Measurements from ENCODE around the gene TMEM106C.

Gene TMEM106C

DNA sequence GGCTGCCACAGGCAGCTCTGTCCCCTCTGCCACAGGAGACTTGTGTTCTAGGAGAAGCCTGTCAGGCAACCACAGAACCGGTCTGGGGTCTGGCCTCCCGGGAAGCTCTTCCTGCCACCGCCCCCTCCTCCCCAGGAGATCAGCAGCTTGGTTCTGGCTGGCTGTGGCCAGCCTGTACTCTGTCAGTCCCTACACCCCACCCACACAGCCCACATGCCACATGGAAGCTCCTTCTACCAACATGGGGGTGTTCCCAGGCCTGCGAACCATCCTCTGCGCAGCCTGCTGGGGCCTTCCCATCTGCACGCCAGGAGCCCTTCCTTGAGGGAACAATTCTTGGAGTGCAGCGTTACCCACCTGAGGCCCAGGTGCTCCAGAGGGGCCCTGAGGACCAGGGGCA, 16.8 kb downstream of the TMEM106C start:
- Histone ChIP-seq H3K27me3 (ENCODE audit: control insufficient read depth, insufficient read depth, low read length) (peaks cover 11% of the 10 kb centered on the region; the same call in 1 of the 2 replicates), H3K36me3 (ENCODE audit: control insufficient read depth, insufficient read depth, low read length) (no peaks in the 10 kb centered on the region), H3K9ac (ENCODE audit: low read depth, low read length) (no peak overlapping the region), H3K9me3 (ENCODE audit: control insufficient read depth, insufficient read depth, low read length) (no peaks in the 10 kb centered on the region), H3K4me1 (ENCODE audit: control insufficient read depth, insufficient read depth, low read length) (no peaks in the 10 kb centered on the region), H3K4me3 (ENCODE audit: low read depth, low read length) (no peak overlapping the region), H3K27ac (ENCODE audit: low read depth, low read length) (no peak overlapping the region)

DNA sequence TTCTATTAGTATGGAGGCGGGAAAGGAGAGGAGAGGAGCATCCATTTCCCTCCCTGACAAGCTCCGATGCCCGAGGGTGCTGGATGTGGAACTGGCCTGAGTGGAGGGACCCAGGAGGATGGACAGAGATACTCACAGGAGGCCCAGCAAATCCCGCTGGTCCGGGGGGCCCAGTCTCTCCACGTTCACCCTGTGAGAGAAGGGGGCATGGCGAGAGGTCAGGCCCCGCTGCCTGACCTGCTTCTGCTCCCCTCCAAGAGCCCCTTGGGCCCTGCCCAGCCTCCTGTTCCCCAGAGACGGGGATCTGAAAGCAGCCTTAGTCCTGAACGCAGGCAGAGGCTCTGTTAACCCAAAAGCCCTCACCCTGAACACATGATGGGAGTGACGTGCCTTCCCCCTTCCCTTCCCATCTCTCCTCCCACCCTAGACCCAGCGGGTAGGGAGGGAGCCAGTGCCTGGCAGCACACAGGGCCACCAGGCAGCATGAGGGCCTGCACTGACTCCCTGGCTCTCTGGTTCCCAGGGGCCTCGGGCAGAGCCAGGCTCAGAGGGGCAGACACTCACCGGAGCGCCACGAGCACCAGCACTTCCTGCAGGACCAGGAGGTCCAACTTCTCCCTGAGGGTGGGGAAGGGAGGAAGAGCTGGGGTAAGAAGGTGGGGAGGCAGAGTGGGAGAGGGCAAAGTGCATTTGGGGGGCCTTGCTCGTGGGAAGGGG, 17.5 kb downstream of the TMEM106C start:
- no peaks in the 10 kb centered on the region for H3K9me3 ChIP-seq (ENCODE audit: control insufficient read depth, insufficient read depth, low read length)

DNA sequence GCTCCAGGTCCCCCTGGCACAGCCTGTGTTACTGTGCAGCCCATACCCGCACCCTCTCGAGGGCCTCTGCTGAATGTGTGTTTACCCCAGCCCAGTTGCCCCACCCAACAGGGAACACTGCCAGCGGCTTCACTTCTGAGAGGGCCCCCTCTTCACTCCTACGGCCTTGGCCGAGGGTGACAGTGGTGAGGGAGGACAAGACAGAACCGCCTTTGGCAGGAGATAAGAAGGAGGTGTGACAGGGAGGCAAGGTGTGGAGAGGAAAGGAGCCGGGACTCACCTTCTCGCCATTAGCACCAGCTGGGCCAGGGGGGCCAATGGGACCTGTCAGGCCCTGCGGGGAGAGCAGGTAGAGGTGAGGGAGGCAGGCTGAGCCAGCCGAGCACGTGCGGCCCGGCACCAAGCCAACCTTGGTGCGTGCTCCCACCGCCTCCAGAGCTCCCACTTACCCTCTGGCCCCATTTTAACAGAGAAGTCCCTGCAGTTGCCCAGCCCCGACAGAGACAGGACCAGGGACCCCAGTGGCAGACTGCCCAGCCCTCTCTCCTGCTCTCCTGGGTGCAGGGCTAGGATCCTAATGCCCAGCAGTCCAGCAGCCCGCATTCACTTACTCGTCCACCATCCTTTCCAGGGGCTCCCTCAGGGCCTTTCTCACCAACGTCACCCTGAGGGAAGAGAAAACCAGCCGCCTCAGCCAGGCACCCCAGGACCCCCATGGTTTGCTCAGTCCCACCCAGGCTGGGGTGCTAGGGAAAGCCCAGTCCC, 18.3 kb downstream of the TMEM106C start:
- Histone ChIP-seq H3K4me1 (ENCODE audit: control insufficient read depth, insufficient read depth, low read length) (no peaks in the 10 kb centered on the region), H3K27ac (ENCODE audit: low read depth, low read length) (no peak overlapping the region), H3K36me3 (ENCODE audit: control insufficient read depth, insufficient read depth, low read length) (no peaks in the 10 kb centered on the region), H3K4me3 (ENCODE audit: low read depth, low read length) (no peak overlapping the region), H3K9ac (ENCODE audit: low read depth, low read length) (no peak overlapping the region), H3K27me3 (ENCODE audit: control insufficient read depth, insufficient read depth, low read length) (peaks cover 11% of the 10 kb centered on the region; the same call in 1 of the 2 replicates), H3K9me3 (ENCODE audit: control insufficient read depth, insufficient read depth, low read length) (no peaks in the 10 kb centered on the region)

More for the DNA sequence above, 17.5 kb downstream of the TMEM106C start:
- no peak overlapping the region for H3K27ac ChIP-seq (ENCODE audit: low read depth, low read length)
- H3K36me3 ChIP-seq (ENCODE audit: control insufficient read depth, insufficient read depth, low read length), result no peaks in the 10 kb centered on the region
- no peaks in the 10 kb centered on the region for H3K4me1 ChIP-seq (ENCODE audit: control insufficient read depth, insufficient read depth, low read length)
- H3K4me3 ChIP-seq (ENCODE audit: low read depth, low read length), result no peak overlapping the region
- H3K9ac ChIP-seq (ENCODE audit: low read depth, low read length), result no peak overlapping the region
- H3K27me3 ChIP-seq (ENCODE audit: control insufficient read depth, insufficient read depth, low read length), result peaks cover 11% of the 10 kb centered on the region; the same call in 1 of the 2 replicates

DNA sequence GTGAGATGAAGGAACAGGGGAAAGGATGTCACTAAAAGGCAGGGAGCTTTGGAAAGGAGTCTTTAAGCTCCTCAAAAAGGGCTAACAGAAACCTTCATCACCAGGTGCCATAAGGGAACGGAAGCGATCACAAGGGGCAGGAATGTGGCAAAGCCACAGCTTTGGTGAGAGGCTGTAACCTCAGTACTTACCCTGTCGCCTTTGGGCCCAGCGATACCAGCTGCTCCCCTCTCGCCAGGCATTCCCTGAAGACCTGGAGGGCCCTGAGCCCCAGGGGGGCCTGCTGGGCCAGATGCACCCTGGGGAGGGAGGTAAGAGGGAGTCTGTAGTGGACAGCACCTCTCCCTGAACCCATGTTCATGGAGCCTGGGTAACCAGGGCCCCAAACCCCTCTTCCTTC, 18.9 kb downstream of the TMEM106C start:
- Histone ChIP-seq H3K4me3 (ENCODE audit: low read depth, low read length) (no peak overlapping the region), H3K36me3 (ENCODE audit: control insufficient read depth, insufficient read depth, low read length) (no peaks in the 10 kb centered on the region), H3K9ac (ENCODE audit: low read depth, low read length) (no peak overlapping the region), H3K9me3 (ENCODE audit: control insufficient read depth, insufficient read depth, low read length) (no peaks in the 10 kb centered on the region), H3K27me3 (ENCODE audit: control insufficient read depth, insufficient read depth, low read length) (peaks cover 11% of the 10 kb centered on the region; the same call in 1 of the 2 replicates), H3K4me1 (ENCODE audit: control insufficient read depth, insufficient read depth, low read length) (no peaks in the 10 kb centered on the region), H3K27ac (ENCODE audit: low read depth, low read length) (no peak overlapping the region)

DNA sequence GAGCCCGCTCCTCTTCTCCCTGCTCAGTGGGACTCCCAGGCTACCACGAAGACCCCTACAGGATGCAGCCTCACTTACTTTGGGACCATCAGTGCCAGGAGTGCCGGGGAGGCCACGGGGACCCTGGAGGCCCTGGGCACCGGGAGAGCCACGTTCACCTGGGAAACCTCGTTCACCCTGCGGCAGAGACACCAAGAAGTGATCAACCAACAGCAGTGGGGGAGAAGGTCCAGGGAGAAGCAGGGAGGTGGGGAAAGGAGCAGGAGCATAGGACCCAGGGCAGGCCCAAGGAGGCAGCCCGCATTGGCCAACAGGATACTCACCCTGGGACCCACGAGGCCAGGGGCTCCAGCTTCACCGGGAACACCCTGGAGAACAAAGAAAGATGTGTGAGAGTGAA, 19.4 kb downstream of the TMEM106C start:
- Histone ChIP-seq H3K4me1 (ENCODE audit: control insufficient read depth, insufficient read depth, low read length) (no peaks in the 10 kb centered on the region), H3K9ac (ENCODE audit: low read depth, low read length) (no peak overlapping the region), H3K4me3 (ENCODE audit: low read depth, low read length) (no peak overlapping the region), H3K9me3 (ENCODE audit: control insufficient read depth, insufficient read depth, low read length) (no peaks in the 10 kb centered on the region), H3K36me3 (ENCODE audit: control insufficient read depth, insufficient read depth, low read length) (no peaks in the 10 kb centered on the region), H3K27me3 (ENCODE audit: control insufficient read depth, insufficient read depth, low read length) (peaks cover 7% of the 10 kb centered on the region; the same call in 1 of the 2 replicates), H3K27ac (ENCODE audit: low read depth, low read length) (no peak overlapping the region)

DNA sequence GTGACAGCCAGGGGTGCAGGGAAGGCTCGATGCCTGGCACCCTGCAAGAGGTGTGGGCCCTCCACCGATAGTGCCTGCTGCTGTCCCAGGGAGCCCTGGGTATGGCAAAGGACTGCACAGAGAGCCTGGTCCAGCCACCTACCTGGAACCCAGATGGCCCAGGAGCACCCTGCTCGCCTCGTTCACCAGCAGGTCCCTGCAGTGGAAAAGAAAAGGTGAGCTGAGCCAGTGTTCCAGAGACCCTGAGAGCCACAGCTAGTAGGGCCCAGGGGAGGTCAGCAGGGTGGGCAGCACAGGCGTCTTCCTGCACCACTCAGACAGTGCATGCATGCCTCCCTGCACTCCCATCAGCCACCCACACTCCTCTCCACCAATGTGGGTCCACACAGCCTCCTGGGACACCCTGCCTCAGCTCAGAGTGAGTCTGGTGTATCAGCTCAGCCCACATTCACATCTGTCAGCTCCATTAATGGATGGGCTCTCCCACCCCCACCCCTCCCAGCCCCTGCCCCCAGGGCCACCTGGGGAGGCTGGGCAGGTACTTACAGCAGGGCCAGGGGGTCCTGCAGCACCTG, 20.2 kb downstream of the TMEM106C start:
- no peaks in the 10 kb centered on the region for H3K9me3 ChIP-seq (ENCODE audit: control insufficient read depth, insufficient read depth, low read length)
- H3K4me3 ChIP-seq (ENCODE audit: low read depth, low read length), result no peak overlapping the region
- no peaks in the 10 kb centered on the region for H3K4me1 ChIP-seq (ENCODE audit: control insufficient read depth, insufficient read depth, low read length)

DNA sequence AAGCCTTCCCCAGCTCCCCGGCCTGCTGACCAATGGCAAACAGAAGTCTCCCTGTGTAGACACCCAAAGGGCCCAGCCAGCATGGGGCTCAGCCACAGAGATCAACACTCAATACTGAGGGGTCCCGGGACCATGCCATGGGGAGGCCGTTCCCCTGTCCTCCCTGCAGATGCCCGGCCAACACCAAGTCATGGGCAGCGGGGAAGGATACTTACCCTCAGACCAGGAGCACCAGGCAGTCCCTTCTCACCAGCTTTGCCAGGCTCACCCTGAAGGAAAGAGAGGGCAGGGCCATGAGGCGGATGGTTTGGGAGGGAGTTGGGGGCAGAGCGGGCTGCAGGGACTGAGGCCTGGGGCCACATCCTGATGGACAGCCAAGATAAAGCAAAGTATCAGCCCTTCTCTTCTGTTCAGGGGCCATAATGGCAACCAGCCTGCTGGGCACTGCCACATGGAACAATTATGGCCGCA, 21.0 kb downstream of the TMEM106C start:
- H3K27me3 ChIP-seq (ENCODE audit: control insufficient read depth, insufficient read depth, low read length), result peaks cover 13% of the 10 kb centered on the region

More for the DNA sequence above, 20.2 kb downstream of the TMEM106C start:
- H3K27ac ChIP-seq (ENCODE audit: low read depth, low read length), result no peak overlapping the region
- peaks cover 6% of the 10 kb centered on the region; the same call in 1 of the 2 replicates for H3K27me3 ChIP-seq (ENCODE audit: control insufficient read depth, insufficient read depth, low read length)
- H3K9ac ChIP-seq (ENCODE audit: low read depth, low read length), result no peak overlapping the region
- H3K36me3 ChIP-seq (ENCODE audit: control insufficient read depth, insufficient read depth, low read length), result no peaks in the 10 kb centered on the region

DNA sequence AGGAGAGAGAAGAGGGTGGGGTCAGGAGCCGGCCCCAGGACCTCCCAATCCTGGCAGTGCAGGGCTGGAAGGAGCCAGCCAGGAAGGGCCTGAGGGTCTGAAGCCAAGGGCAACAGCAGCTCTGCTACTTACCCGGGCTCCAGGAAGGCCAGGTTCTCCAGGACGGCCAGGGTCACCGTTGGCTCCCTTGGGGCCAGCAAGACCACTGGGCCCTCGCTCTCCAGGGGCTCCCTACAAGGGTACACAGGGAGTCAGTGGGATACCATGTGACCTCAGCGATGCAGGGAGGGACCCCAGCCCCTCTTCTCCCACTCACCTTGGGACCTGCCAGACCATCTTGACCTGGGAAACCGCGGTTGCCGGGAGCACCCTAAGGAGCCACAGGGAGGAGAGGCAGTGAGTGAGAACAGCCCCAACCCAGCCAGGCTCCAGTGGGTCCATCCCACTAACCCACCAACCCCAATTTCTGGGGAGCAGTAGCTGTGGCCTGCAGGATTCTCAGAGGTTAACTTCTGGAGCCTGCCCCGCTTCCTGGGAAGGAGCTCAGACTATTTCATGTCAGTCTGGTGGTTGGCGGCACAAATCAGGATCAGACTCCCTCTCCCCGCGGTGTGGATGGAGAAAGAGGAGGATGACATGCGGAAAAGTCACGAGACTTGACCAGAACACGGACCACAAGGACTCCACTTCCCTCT, 22.3 kb downstream of the TMEM106C start:
- no peaks in the 10 kb centered on the region for H3K9me3 ChIP-seq (ENCODE audit: control insufficient read depth, insufficient read depth, low read length)
- no peaks in the 10 kb centered on the region for H3K4me1 ChIP-seq (ENCODE audit: control insufficient read depth, insufficient read depth, low read length)
- H3K9ac ChIP-seq (ENCODE audit: low read depth, low read length), result no peak overlapping the region
- no peak overlapping the region for H3K27ac ChIP-seq (ENCODE audit: low read depth, low read length)
- no peaks in the 10 kb centered on the region for H3K36me3 ChIP-seq (ENCODE audit: control insufficient read depth, insufficient read depth, low read length)
- H3K27me3 ChIP-seq (ENCODE audit: control insufficient read depth, insufficient read depth, low read length), result peaks cover 24% of the 10 kb centered on the region
- no peak overlapping the region for H3K4me3 ChIP-seq (ENCODE audit: low read depth, low read length)

More for the DNA sequence above, 21.0 kb downstream of the TMEM106C start:
- Histone ChIP-seq H3K4me1 (ENCODE audit: control insufficient read depth, insufficient read depth, low read length) (no peaks in the 10 kb centered on the region), H3K27ac (ENCODE audit: low read depth, low read length) (no peak overlapping the region), H3K36me3 (ENCODE audit: control insufficient read depth, insufficient read depth, low read length) (no peaks in the 10 kb centered on the region), H3K9ac (ENCODE audit: low read depth, low read length) (no peak overlapping the region), H3K4me3 (ENCODE audit: low read depth, low read length) (no peak overlapping the region), H3K9me3 (ENCODE audit: control insufficient read depth, insufficient read depth, low read length) (no peaks in the 10 kb centered on the region)

DNA sequence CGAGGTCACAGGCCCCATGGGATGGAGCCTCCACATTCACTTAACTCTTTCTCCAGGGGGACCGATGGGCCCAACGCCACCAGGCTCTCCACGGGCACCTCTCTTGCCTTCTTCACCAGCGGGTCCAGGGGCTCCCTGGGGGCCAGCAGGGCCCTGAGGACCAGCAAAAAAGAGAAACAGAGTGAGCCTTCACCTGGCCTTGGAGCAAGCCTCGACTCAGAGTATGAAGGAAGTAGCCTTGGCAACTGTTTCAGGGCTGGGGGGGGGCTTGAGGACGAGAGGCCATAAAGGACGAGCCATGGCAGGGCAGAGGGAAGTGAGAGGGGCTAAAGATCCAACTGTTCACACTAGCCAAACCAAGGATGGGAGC, 22.9 kb downstream of the TMEM106C start:
- H3K9me3 ChIP-seq (ENCODE audit: control insufficient read depth, insufficient read depth, low read length), result no peaks in the 10 kb centered on the region
- no peak overlapping the region for H3K9ac ChIP-seq (ENCODE audit: low read depth, low read length)
- H3K27me3 ChIP-seq (ENCODE audit: control insufficient read depth, insufficient read depth, low read length), result peaks cover 27% of the 10 kb centered on the region
- no peaks in the 10 kb centered on the region for H3K36me3 ChIP-seq (ENCODE audit: control insufficient read depth, insufficient read depth, low read length)
- H3K4me3 ChIP-seq (ENCODE audit: low read depth, low read length), result no peak overlapping the region
- no peaks in the 10 kb centered on the region for H3K4me1 ChIP-seq (ENCODE audit: control insufficient read depth, insufficient read depth, low read length)
- no peak overlapping the region for H3K27ac ChIP-seq (ENCODE audit: low read depth, low read length)

DNA sequence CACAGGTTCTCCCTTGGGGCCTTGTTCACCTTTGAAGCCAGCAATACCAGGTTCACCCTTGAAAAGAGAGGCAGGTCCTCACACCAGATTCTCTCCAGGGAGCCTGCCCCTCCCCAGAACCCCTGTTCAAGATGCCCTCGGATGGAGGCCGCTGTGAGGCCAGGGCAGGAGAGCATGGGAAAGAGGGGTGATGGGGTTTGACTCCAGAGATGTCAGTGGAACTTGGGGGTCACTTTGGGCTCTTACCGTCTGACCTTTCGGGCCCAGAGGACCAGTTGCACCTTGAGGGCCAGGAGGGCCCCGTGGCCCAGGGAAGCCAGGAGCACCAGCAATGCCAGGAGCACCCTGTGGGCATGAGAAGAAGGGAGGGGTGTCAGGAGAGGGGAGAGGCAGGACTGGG, 23.4 kb downstream of the TMEM106C start:
- Histone ChIP-seq H3K36me3 (ENCODE audit: control insufficient read depth, insufficient read depth, low read length) (no peaks in the 10 kb centered on the region), H3K4me3 (ENCODE audit: low read depth, low read length) (no peak overlapping the region), H3K27me3 (ENCODE audit: control insufficient read depth, insufficient read depth, low read length) (peaks cover 33% of the 10 kb centered on the region), H3K27ac (ENCODE audit: low read depth, low read length) (no peak overlapping the region), H3K9ac (ENCODE audit: low read depth, low read length) (no peak overlapping the region), H3K4me1 (ENCODE audit: control insufficient read depth, insufficient read depth, low read length) (no peaks in the 10 kb centered on the region), H3K9me3 (ENCODE audit: control insufficient read depth, insufficient read depth, low read length) (no peaks in the 10 kb centered on the region)
